GM12878 (cell line): ENCODE measurements around the gene SLC25A29. TPM values are rescaled to one million over a fixed set of nuclear protein-coding genes. Genes with fewer than 3 reads are reported as not detected.
A peak's percentile ranks its signal among the peaks of the same experiment; 100 is the strongest.

Experiments used
- ATAC-seq: fragments of 200-7000 bp; cut with Tn5 transposase; 3 replicates; pipeline ENCODE4 v1.9.1; 2020; ENCODE audit warnings: mild to moderate bottlenecking, moderate library complexity
- BruUV-seq: library from RNA; stranded (reverse); fragments of 400-500 nt; replicated peaks from 2 replicates; lab custom pipeline; 2021; lab: Mats Ljungman, UMichigan
- CTCF ChIA-PET: fragments of 300-600 bp; sonication (Branson Sonifier 250); formaldehyde crosslinking; extraction: SDS; loops from one replicate; lab custom pipeline; 2021; ENCODE audit warnings: inconsistent platforms; lab: Yijun Ruan, JAX
- POLR2A ChIA-PET: fragments of 350-600 bp; formaldehyde crosslinking; extraction: SDS; loops from one replicate; lab custom pipeline; 2021; ENCODE audit warnings: inconsistent platforms; lab: Charles Lee
- RAD21 ChIA-PET: fragments of 300-600 bp; sonication (Branson Sonifier 250); formaldehyde crosslinking; loops from one replicate; lab custom pipeline; 2023; ENCODE audit warnings: antibody characterized with exemption; ENCODE audit not compliant: unreplicated experiment; lab: Charles Lee
- SMC1A ChIA-PET: fragments of 300-600 bp; sonication (Branson Sonifier 250); formaldehyde crosslinking; loops from one replicate; lab custom pipeline; 2023; ENCODE audit not compliant: unreplicated experiment, uncharacterized antibody; lab: Charles Lee
- DNase-seq: peaks from one replicate; pipeline ENCODE4 v3.0.0-alpha.2; 2011; ENCODE audit warnings: low read depth, low spot score
- FAIRE-seq: peaks from 3 replicates; lab custom pipeline; 2011; peaks lifted over from hg19 to GRCh38; lab: Jason Lieb, UNC
- H2AFZ ChIP-seq: 2 replicates; pipeline ENCODE4 v1.6.0; 2011; ENCODE audit warnings: low read depth, low read length, control low read depth; ENCODE audit not compliant: control insufficient read depth
- H3K27ac ChIP-seq: 2 replicates; pipeline ENCODE4 v1.5.1; 2011; ENCODE audit warnings: control low read depth; ENCODE audit not compliant: control insufficient read depth, insufficient read depth
- H3K27me3 ChIP-seq, 2 experiments: replicated peaks in 1 of 2; 2 replicates each; pipeline versions ENCODE4 v1.6.0 to v1.6.1; 2011; ENCODE audit warnings: low read length in 1 of 2; ENCODE audit not compliant: control insufficient read depth in 2 of 2, insufficient read depth in 2 of 2
- H3K36me3 ChIP-seq, 2 experiments: 2 replicates each; pipeline ENCODE4 v1.5.1; 2011; ENCODE audit warnings: low read length in 1 of 2; ENCODE audit not compliant: control insufficient read depth in 2 of 2, insufficient read depth in 2 of 2
- H3K4me1 ChIP-seq: 2 replicates; pipeline ENCODE4 v1.6.1; 2011; ENCODE audit warnings: mild to moderate bottlenecking, low read length, moderate library complexity, mixed read lengths; ENCODE audit not compliant: control insufficient read depth, insufficient read depth
- H3K4me2 ChIP-seq: 2 replicates; pipeline ENCODE4 v1.6.0; 2011; ENCODE audit warnings: control low read depth; ENCODE audit not compliant: control insufficient read depth, insufficient read depth
- H3K4me3 ChIP-seq: fragments of 200-600 bp; sonication (generic); 2 replicates; pipeline ENCODE4 v1.5.1; 2016
- H3K79me2 ChIP-seq: 2 replicates; pipeline ENCODE4 v1.6.0; 2011; ENCODE audit warnings: low read length; ENCODE audit not compliant: control insufficient read depth, insufficient read depth
- H3K9ac ChIP-seq: 2 replicates; pipeline ENCODE4 v1.8.0; 2011; ENCODE audit warnings: low read length, control low read depth, mixed read lengths; ENCODE audit not compliant: control insufficient read depth, insufficient read depth
- H3K9me3 ChIP-seq: replicated peaks from 3 replicates; pipeline ENCODE4 v1.5.1; 2011; ENCODE audit warnings: mild to moderate bottlenecking, low read length; ENCODE audit not compliant: control insufficient read depth, insufficient read depth
- H4K20me1 ChIP-seq: 2 replicates; pipeline ENCODE4 v1.6.0; 2011; ENCODE audit not compliant: control insufficient read depth, insufficient read depth
- BACH1 ChIP-seq: fragments of 450-650 bp; IDR thresholded peaks from 2 replicates; pipeline ENCODE4 v1.6.1; 2017; ENCODE audit warnings: mild to moderate bottlenecking, borderline replicate concordance
- CBX5 ChIP-seq: sonication (generic); IDR thresholded peaks from 2 replicates; pipeline ENCODE4 v1.6.1; 2016; ENCODE audit warnings: low read depth, moderate library complexity, mild to moderate bottlenecking, inconsistent platforms
- CEBPB ChIP-seq, 2 experiments: fragments of 150-350 bp in 1 of 2; IDR thresholded peaks; 2 replicates each; pipeline ENCODE4 v1.6.1; 2012 to 2014; ENCODE audit warnings: low read depth in 2 of 2, low read length in 2 of 2, borderline replicate concordance in 1 of 2, inconsistent platforms in 1 of 2
- CREB1 ChIP-seq: IDR thresholded peaks from 2 replicates; pipeline ENCODE4 v1.6.1; 2012; ENCODE audit warnings: low read depth, mild to moderate bottlenecking, inconsistent platforms
- CTCF ChIP-seq, 3 experiments: IDR thresholded peaks in 2 of 3; conservative IDR thresholded peaks in 1 of 3; 2 replicates each; pipeline ENCODE4 v1.5.1; 2011; ENCODE audit warnings: low read depth in 3 of 3, low read length in 3 of 3, mild to moderate bottlenecking in 3 of 3, control low read depth in 2 of 3, moderate library complexity in 2 of 3, inconsistent platforms in 1 of 3, mixed read lengths in 1 of 3; ENCODE audit not compliant: control insufficient read depth in 2 of 3, insufficient read depth in 1 of 3; ENCODE audit errors: extremely low read depth in 1 of 3
- IKZF1 ChIP-seq: fragments of 450-650 bp; conservative IDR thresholded peaks from 2 replicates; pipeline ENCODE4 v1.6.1; 2017; ENCODE audit warnings: antibody characterized with exemption, mild to moderate bottlenecking
- IKZF2 ChIP-seq, 2 experiments: fragments of 450-650 bp; IDR thresholded peaks; 2 replicates each; pipeline ENCODE4 v1.6.1; 2017; ENCODE audit warnings: mild to moderate bottlenecking in 2 of 2, moderate library complexity in 2 of 2
- IRF4 ChIP-seq: IDR thresholded peaks from 2 replicates; pipeline ENCODE4 v1.6.1; 2011; ENCODE audit warnings: low read depth, low read length
- LARP7 ChIP-seq: fragments of 450-650 bp; IDR thresholded peaks from 2 replicates; pipeline ENCODE4 v1.6.1; 2017; ENCODE audit warnings: mild to moderate bottlenecking
- MEF2A ChIP-seq: IDR thresholded peaks from 2 replicates; pipeline ENCODE4 v1.6.1; 2011; ENCODE audit warnings: low read depth, mild to moderate bottlenecking, low read length, moderate library complexity; ENCODE audit not compliant: insufficient read depth
- MEF2B ChIP-seq: fragments of 450-650 bp; IDR thresholded peaks from 2 replicates; pipeline ENCODE4 v1.6.1; 2018; ENCODE audit warnings: mild to moderate bottlenecking, moderate library complexity; ENCODE audit not compliant: partially characterized antibody, poor library complexity, severe bottlenecking
- MYB ChIP-seq: fragments of 150-350 bp; IDR thresholded peaks from 2 replicates; pipeline ENCODE4 v1.6.1; 2014; ENCODE audit warnings: mild to moderate bottlenecking, low read depth, low read length, borderline replicate concordance
- NBN ChIP-seq: fragments of 450-650 bp; IDR thresholded peaks from 2 replicates; pipeline ENCODE4 v1.6.1; 2016
- NFYB ChIP-seq: IDR thresholded peaks from 2 replicates; pipeline ENCODE4 v1.6.1; 2011; ENCODE audit warnings: low read depth, mild to moderate bottlenecking, low read length, improper control_type of control experiment, moderate library complexity; ENCODE audit not compliant: insufficient read depth
- NR2C1 ChIP-seq: fragments of 450-650 bp; IDR thresholded peaks from 2 replicates; pipeline ENCODE4 v1.6.1; 2017; ENCODE audit warnings: antibody characterized with exemption, mild to moderate bottlenecking, moderate library complexity
- POLR2AphosphoS5 ChIP-seq: IDR thresholded peaks from 2 replicates; pipeline ENCODE4 v1.6.1; 2011; ENCODE audit warnings: mild to moderate bottlenecking, low read length, inconsistent platforms
- POU2F2 ChIP-seq: IDR thresholded peaks from 3 replicates; pipeline ENCODE4 v1.6.1; 2011; ENCODE audit warnings: low read depth, mild to moderate bottlenecking, low read length, borderline replicate concordance
- RB1 ChIP-seq: fragments of 450-650 bp; formaldehyde crosslinking; IDR thresholded peaks from 2 replicates; pipeline ENCODE4 v1.6.1; 2017; ENCODE audit warnings: mild to moderate bottlenecking, borderline replicate concordance
- SPI1 ChIP-seq: IDR thresholded peaks from 2 replicates; pipeline ENCODE4 v1.6.1; 2011; ENCODE audit warnings: low read depth, mild to moderate bottlenecking, low read length, moderate library complexity, borderline replicate concordance; ENCODE audit not compliant: insufficient read depth
- ZNF217 ChIP-seq: fragments of 450-650 bp; IDR thresholded peaks from 2 replicates; pipeline ENCODE4 v1.6.1; 2017; ENCODE audit warnings: antibody characterized with exemption, mild to moderate bottlenecking
- ZSCAN29 ChIP-seq: fragments of 450-650 bp; IDR thresholded peaks from 2 replicates; pipeline ENCODE4 v1.6.1; 2017; ENCODE audit warnings: mild to moderate bottlenecking, moderate library complexity
- ZZZ3 ChIP-seq: IDR thresholded peaks from 2 replicates; pipeline ENCODE4 v1.6.1; 2011; ENCODE audit warnings: low read depth; ENCODE audit not compliant: control insufficient read depth, insufficient read length
- WGBS: methylation state at CpG from one replicate; pipeline ENCODE4 v1.1.6; 2016; ENCODE audit warnings: low lambda C conversion rate; ENCODE audit not compliant: insufficient replicate concordance, insufficient coverage; ENCODE audit errors: missing lambda C conversion rate; 5-methylcytosine and 5-hydroxymethylcytosine counted together
- in situ Hi-C: fragments of 300-500 bp; cut with MboI; formaldehyde crosslinking; loops from 9 replicates; pipeline ENCODE4 v1.14.3; 2018; ENCODE audit warnings: mixed read lengths
- intact Hi-C: fragments of 100-400 bp; cut with micrococcal nuclease; formaldehyde crosslinking; loops from one replicate; pipeline ENCODE4 v1.14.2; 2022; ENCODE audit not compliant: unreplicated experiment
- polyA plus RNA-seq, 11 experiments: library from polyadenylated mRNA; depleted of rRNA in 4 of 11; unstranded in 6 of 11; stranded (reverse) in 5 of 11; fragments of >200 nt; fragmentation: Nextera tagmentation in 4 of 11; fragmentation: Illumina TruSeq in 1 of 11; extraction: Ambion mirVana in 4 of 11; extraction: Trizol in 1 of 11; gene quantifications; 1 replicate in 1 of 11; 2 replicates in 10 of 11; pipeline versions ENCODE4 v1.2.1 to v1.2.3, GENCODE V29; 2011 to 2016; ENCODE audit warnings: inconsistent platforms in 2 of 11, missing spikeins in 2 of 11, low read depth in 1 of 11
- total RNA-seq, 4 experiments: library from RNA; depleted of rRNA in 3 of 4; stranded (reverse); fragments of >200 nt in 3 of 4; fragmentation: Illumina TruSeq in 1 of 4; extraction: Trizol in 1 of 4; gene quantifications; 2 replicates each; pipeline versions ENCODE4 v1.2.1 to v1.2.3, GENCODE V29; 2013 to 2021

The SLC25A29 gene
- total and polyA plus RNA-seq, 10 of the 15 experiments (the other 5 are each of a cell fraction or from before 2014, with no cell fraction given): 0.42 to 13.3 (median 4.0) TPM; not detected in 1

DNA sequence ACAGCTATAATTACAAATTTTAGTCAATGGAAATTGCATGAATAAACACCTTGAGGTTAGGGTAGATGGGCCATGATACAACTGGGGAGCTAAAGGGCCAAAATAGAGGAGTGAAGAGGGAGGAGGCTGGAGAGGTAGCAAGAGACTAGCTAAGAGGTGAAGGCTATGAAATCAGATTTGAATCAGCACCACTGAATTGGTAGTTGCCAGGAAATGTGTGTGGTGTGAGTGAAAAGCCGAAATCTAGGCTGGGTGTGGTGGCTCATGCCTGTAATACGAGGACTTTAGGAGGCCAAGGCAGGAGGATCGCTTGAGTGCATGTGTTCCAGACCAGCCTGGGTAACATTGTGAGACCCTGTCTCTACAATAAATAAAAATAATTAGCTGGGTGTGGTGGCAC is 44.6 kb downstream of the SLC25A29 start (continued):
- TF ChIP-seq SPI1 (no peak), IKZF1 (no peak), CEBPB (IDR thresholded peaks at IDR 0.05; ENCODE audit: borderline replicate concordance in 1 of 2, low read depth in 2 of 2, low read length in 2 of 2) (no peak)

- TSS peak; percentile 12 for BruUV-seq
- no peak overlapping the region for H3K9ac ChIP-seq
- peaks cover 52% of the 10 kb centered on the region for H3K4me1 ChIP-seq
- POLR2A ChIA-PET: interaction anchor here (0.6 to 1.3 kb wide), 2 partner anchors 14 to 21 kb away, joined by 3 to 9 read pairs; no protein-coding TSS in a partner anchor
- peak; percentile 86 for ATAC-seq
- RAD21 ChIA-PET: no interaction called here
- FAIRE-seq: peak; percentile 69
- intact Hi-C loops (loop anchor here (1.0 to 2.0 kb wide), 2 partner anchors 16 to 32 kb away; no protein-coding TSS in a partner anchor), in situ Hi-C loops (no loop called here)
- SMC1A ChIA-PET: interaction anchor here (1.3 to 2.1 kb wide), 3 partner anchors 10 to 35 kb away, joined by 3 to 6 read pairs (median 4); no protein-coding TSS in a partner anchor
- no peak for DNase-seq
- H3K36me3 ChIP-seq: no peaks in the 10 kb centered on the region
- H3K9me3 ChIP-seq: no peaks in the 10 kb centered on the region; the same call in 2 of the 3 replicates
- peak overlapping the region; percentile 37; the same call in 1 of the 2 replicates for H3K4me3 ChIP-seq
- peak overlapping the region; percentile 81 for H3K4me2 ChIP-seq
- CTCF ChIA-PET: interaction anchor here (1.2 kb wide), 1 partner anchor 13 kb away, joined by 4 read pairs; no protein-coding TSS in a partner anchor
- H3K27me3 ChIP-seq: no peaks in the 10 kb centered on the region
- no peak overlapping the region; the same call in 1 of the 2 replicates for H3K27ac ChIP-seq
- no peak overlapping the region for H2AFZ ChIP-seq
- peaks cover 17% of the 10 kb centered on the region for H4K20me1 ChIP-seq
- 6% methylated on average over 3 of the region's 3 CpGs for WGBS
- peaks cover 93% of the 10 kb centered on the region for H3K79me2 ChIP-seq
- TF ChIP-seq IKZF1: 0 out of 2 replicates have a peak, but pooled peaks have one; percentile 37
- peak; percentile 84; the same call in 1 of the 2 replicates for TF ChIP-seq ZNF217
- TF ChIP-seq POU2F2: peak; percentile 87; the same call in 1 of the 3 replicates
- no peak for TF ChIP-seq POLR2AphosphoS5
- peak; percentile 73 to 82 for TF ChIP-seq IKZF2 (IDR thresholded peaks at IDR 0.05)
- no peak for TF ChIP-seq NBN
- TF ChIP-seq ZZZ3: no peak
- no peak for TF ChIP-seq MYB
- no peak for TF ChIP-seq ZSCAN29
- peak; percentile 77; the same call in 1 of the 2 replicates for TF ChIP-seq IRF4
- TF ChIP-seq CEBPB (IDR thresholded peaks at IDR 0.05; ENCODE audit: borderline replicate concordance in 1 of 2, low read depth in 2 of 2, low read length in 2 of 2): 0 out of 4 replicates have a peak, but pooled peaks of 1 of the 2 experiments have one; percentile 73
- 0 out of 2 replicates have a peak, but pooled peaks have one; percentile 29 for TF ChIP-seq CBX5
- no peak for TF ChIP-seq NR2C1
- TF ChIP-seq LARP7: no peak
- no peak for TF ChIP-seq RB1
- TF ChIP-seq BACH1: peak; percentile 30; the same call in 1 of the 2 replicates
- TF ChIP-seq MEF2B: peak; percentile 56
- no peak for TF ChIP-seq MEF2A
- TF ChIP-seq CREB1: no peak
- TF ChIP-seq NFYB: no peak
- TF ChIP-seq CTCF (IDR thresholded peaks at IDR 0.05 in 2 of 3, conservative IDR thresholded peaks at IDR 0.05 in 1 of 3; ENCODE audit: control insufficient read depth in 2 of 3, extremely low read depth in 1 of 3, insufficient read depth in 1 of 3, low read depth in 3 of 3, low read length in 3 of 3): no peak
These were observed 49.8 kb downstream of the SLC25A29 start for GRCh38 chr14:100256339-100256895.
